Mesodermal cell (in vitro differentiated cells): ENCODE results near the gene SEMA6A. TPM values are rescaled to one million over a fixed set of nuclear protein-coding genes. Genes with fewer than 3 reads are reported as not detected.
A peak's percentile ranks its signal among the peaks of the same experiment; 100 is the strongest.

Source experiments
- H3K27ac ChIP-seq: 2 replicates; pipeline ENCODE4 v1.7.0; 2013; ENCODE audit warnings: mild to moderate bottlenecking, low read depth, low read length, moderate library complexity; ENCODE audit not compliant: severe bottlenecking
- H3K36me3 ChIP-seq: 2 replicates; pipeline ENCODE4 v1.7.1; 2013; ENCODE audit warnings: mild to moderate bottlenecking, low read length, moderate library complexity; ENCODE audit not compliant: control insufficient read depth, insufficient read depth
- H3K4me1 ChIP-seq: one replicate; pipeline ENCODE4 v1.7.1; 2013; ENCODE audit warnings: mild to moderate bottlenecking, low read length; ENCODE audit not compliant: insufficient read depth, control insufficient read depth, poor library complexity, severe bottlenecking
- H3K4me3 ChIP-seq: 2 replicates; pipeline ENCODE4 v1.7.0; 2013; ENCODE audit warnings: low read length, control low read depth, mild to moderate bottlenecking; ENCODE audit not compliant: insufficient read depth, poor library complexity, severe bottlenecking; ENCODE audit errors: extremely low read depth
- H3K9me3 ChIP-seq: 2 replicates; pipeline ENCODE4 v1.7.1; 2013; ENCODE audit warnings: mild to moderate bottlenecking, low read length, moderate library complexity; ENCODE audit not compliant: control insufficient read depth
- WGBS, 2 experiments: methylation state at CpG; one replicate each; pipeline ENCODE4 v1.1.5; 2013; ENCODE audit warnings: missing lambda C conversion rate in 2 of 2; ENCODE audit not compliant: insufficient coverage in 2 of 2; 5-methylcytosine and 5-hydroxymethylcytosine counted together
- polyA plus RNA-seq, 2 experiments: library from polyadenylated mRNA; stranded (reverse); fragments of 50-300 nt; gene quantifications; one replicate each; pipeline ENCODE4 v1.2.3, GENCODE V29; 2013

SEMA6A gene, protein sequence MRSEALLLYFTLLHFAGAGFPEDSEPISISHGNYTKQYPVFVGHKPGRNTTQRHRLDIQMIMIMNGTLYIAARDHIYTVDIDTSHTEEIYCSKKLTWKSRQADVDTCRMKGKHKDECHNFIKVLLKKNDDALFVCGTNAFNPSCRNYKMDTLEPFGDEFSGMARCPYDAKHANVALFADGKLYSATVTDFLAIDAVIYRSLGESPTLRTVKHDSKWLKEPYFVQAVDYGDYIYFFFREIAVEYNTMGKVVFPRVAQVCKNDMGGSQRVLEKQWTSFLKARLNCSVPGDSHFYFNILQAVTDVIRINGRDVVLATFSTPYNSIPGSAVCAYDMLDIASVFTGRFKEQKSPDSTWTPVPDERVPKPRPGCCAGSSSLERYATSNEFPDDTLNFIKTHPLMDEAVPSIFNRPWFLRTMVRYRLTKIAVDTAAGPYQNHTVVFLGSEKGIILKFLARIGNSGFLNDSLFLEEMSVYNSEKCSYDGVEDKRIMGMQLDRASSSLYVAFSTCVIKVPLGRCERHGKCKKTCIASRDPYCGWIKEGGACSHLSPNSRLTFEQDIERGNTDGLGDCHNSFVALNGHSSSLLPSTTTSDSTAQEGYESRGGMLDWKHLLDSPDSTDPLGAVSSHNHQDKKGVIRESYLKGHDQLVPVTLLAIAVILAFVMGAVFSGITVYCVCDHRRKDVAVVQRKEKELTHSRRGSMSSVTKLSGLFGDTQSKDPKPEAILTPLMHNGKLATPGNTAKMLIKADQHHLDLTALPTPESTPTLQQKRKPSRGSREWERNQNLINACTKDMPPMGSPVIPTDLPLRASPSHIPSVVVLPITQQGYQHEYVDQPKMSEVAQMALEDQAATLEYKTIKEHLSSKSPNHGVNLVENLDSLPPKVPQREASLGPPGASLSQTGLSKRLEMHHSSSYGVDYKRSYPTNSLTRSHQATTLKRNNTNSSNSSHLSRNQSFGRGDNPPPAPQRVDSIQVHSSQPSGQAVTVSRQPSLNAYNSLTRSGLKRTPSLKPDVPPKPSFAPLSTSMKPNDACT
- 42.2 TPM for polyA plus RNA-seq (2013, experiment 1 of 2)
- polyA plus RNA-seq (2013, experiment 2 of 2), result 44.7 TPM

DNA sequence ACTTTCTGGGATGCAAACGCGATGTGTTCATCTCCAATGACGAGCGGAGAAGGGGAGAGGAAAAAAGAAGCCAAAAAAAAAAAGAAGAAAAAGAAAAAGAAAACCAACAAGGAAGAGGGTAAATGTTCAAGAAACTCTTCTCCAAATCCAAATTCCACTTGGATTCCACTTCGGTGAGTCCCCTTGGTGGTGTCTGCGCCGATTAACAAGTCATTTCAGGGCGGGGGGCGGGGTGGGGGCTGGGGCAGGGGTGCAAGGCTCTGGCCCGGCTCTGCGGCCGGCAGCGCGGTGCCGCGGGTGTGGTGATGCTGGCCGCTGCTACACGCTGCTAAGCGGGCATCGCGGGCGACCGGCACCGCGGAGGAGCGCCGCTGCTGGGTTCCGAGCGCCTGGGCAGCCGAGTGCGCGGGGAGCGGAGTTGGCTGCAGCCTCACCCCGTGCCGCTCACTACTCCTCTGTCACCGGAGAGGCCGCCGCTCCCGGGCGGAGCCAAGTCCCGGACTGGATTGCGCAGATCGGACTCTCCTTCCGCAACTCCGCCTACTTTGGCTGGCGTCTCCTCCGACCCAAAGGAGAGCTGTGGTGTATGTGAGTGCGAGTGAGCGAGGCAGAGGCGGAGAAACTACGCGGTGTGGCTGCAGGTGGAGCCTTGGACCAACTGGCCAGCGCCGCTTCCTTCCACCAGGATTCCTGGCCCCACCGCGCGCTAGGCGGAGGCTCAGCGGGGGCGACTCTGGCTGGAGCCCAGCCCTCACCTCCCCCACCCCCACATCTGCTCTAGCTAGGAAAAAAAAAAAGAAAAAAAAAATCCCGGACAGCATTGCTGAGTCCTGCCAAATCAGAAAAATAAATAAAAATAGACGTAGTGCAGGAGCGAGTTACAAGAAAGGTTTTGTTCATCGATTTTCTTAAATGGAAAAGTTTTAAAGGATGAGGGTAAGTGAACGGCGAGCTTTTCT is at the start of gene SEMA6A:
Gene SEMA6A, minus strand, starts transcription at position 457 of the 959 bp plus-strand sequence. CDS start 69,879 bp downstream, outside the sequence.
- Histone ChIP-seq H3K4me3 (peak within 1 kb of the TSS; percentile 95), H3K9me3 (no peaks in the 10 kb centered on the region), H3K27ac (peak within 1 kb of the TSS; percentile 67), H3K36me3 (no peaks in the 10 kb centered on the region), H3K4me1 (peaks cover 14% of the 10 kb centered on the region)
- WGBS, 2 experiments, result 0% methylated on average over 29 to 31 of the region's 66 CpGs

DNA sequence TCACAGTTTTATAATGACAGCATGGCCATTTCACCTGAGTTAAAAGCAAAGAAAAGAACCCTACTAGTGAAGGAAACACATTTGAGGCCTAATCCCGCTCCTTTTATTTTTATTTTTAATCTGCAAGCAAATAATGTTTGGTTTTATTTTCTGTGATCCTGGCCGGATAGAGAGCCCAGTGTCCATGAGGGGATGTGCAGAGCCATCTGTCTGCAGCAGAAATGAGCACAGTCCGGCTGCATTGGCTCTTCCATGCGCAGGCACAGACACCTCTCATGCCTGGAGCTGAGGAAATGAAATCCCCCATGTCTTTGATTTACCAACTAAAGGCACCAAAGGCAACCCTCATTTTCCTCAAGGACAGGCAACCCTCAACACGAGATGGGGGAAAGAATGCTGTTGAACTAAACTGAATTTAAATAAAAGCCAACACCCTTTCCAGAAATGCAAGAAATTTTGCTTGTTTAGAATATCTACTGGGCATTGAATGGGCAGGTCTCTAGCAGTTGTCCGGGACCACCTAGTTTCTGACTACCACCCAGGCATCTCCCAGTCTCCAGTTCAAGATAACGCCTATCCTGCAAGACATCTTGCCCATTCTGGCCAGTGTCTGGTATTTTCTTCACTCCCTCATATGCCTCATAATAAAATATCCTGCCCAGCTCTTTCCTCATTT is 47.9 kb upstream of the SEMA6A start:
- no peaks in the 10 kb centered on the region for H3K36me3 ChIP-seq
- 88 to 100% methylated on average over 3 to 5 of the region's 7 CpGs for whole genome bisulfite sequencing, 2 experiments
- H3K27ac ChIP-seq, result no peak overlapping the region
- H3K4me3 ChIP-seq, result no peak overlapping the region
- H3K4me1 ChIP-seq, result no peaks in the 10 kb centered on the region
- no peaks in the 10 kb centered on the region for H3K9me3 ChIP-seq

DNA sequence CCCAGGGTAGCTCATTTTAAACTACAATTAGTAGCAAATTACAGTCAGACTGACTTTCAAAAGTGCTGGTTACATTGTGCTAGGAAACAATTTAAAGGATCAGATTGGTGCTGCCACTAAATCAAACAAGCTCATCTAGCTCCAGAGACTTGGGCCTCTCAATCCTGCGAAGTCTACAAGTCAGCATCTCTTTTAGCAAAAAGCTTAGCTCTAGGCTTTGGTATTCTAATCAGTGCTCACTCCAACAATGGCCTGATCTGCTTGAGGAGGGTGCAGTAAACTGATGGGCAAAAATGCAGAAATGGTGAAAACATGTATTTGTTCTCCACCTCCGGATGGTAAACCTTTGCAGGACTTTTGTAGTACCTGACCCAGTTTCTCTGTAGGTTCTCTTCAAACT is 47.0 kb upstream of the SEMA6A start:
- Histone ChIP-seq H3K36me3 (no peaks in the 10 kb centered on the region), H3K9me3 (no peaks in the 10 kb centered on the region), H3K4me3 (no peak overlapping the region), H3K4me1 (no peaks in the 10 kb centered on the region), H3K27ac (no peak overlapping the region)
- 84 to 87% methylated on average over 2 of the region's 2 CpGs for WGBS, 2 experiments

DNA sequence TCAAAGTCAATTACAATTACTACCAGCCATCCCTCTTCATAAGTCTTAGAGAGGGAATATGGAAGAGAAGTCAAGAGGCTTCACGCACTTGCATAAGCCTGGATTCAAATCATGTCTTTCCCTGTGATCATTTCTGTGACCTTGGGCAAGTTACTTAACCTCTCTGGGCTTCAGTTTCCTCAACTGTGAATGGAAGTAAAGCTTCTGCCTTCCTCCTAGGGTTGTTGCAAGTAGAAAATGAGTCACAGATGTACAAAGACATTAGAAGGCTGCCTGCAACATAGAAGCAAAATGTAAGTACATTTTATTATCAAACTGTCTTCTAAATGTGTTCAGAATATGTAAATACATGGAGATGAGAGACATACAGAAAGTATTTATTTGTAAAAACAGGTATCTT is 42.3 kb upstream of the SEMA6A start:
- H3K4me1 ChIP-seq, result no peaks in the 10 kb centered on the region
- H3K9me3 ChIP-seq, result no peaks in the 10 kb centered on the region
- no peak overlapping the region for H3K27ac ChIP-seq
- 86% methylated on average over 1 of the region's 1 CpG; no CpG with 5 or more reads in 1 of the 2 experiments for WGBS, 2 experiments
- no peaks in the 10 kb centered on the region for H3K36me3 ChIP-seq
- no peak overlapping the region for H3K4me3 ChIP-seq

DNA sequence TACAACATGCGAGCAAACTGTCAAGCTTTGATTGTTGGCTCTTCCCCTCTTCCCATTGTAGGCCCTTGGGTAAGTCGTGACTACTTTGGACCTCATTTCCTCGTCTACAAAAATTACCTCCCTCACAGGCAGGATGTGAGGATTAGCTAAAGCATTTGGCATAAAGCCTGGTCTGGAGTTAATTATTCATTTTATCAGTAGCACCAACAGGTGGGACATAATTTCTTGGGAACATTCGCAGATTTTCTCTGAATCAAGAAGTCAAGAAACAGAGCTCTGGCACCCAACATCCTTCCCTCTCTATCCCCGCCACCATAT is 39.9 kb upstream of the SEMA6A start:
- no CpG with 5 or more reads among the region's 5 CpGs for WGBS, 2 experiments
- H3K4me1 ChIP-seq, result no peaks in the 10 kb centered on the region
- no peak overlapping the region for H3K4me3 ChIP-seq
- H3K27ac ChIP-seq, result no peak overlapping the region
- no peaks in the 10 kb centered on the region for H3K36me3 ChIP-seq
- H3K9me3 ChIP-seq, result no peaks in the 10 kb centered on the region

DNA sequence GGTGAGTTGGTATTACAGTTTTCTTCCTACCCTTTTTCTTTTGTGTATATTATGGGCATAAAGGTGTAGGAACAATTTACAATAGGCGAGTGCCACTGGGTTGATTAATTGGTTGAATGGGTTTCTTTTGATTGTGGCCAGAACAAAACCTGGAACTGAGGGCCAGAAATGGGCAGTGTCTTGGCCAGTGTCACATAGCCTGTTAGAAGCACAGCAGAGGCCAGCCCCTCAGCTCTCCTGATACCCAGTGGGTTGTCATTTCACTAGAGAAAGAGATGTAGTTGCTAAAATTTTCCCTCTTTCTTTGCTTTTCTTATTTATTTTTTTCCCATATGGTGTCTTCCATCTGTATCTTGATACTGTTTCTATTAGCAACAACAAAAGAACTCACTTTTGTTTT is 38.8 kb upstream of the SEMA6A start:
- Histone ChIP-seq H3K9me3 (no peaks in the 10 kb centered on the region), H3K27ac (no peak overlapping the region), H3K4me3 (no peak overlapping the region), H3K36me3 (no peaks in the 10 kb centered on the region), H3K4me1 (no peaks in the 10 kb centered on the region)
- WGBS, 2 experiments, result 100% methylated on average over 1 of the region's 1 CpG; no CpG with 5 or more reads in 1 of the 2 experiments

DNA sequence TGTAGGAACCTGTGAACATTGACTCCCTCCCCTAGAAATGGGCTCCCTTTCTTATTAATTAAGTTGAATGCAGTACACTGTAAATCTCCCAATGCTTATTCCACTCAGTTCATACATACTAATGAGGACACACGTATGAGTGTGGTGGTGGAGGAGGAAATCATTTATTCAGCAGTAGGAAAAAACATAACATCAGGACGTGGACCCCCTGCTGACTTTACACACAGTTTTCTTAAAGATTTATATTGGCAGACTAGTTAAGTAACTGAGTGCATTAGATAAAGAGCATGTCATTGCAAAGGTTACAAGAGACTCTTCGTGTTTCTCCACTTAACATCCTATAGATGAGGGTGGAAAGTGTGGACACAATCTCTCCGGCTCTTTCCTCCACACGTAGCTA is 37.8 kb upstream of the SEMA6A start:
- H3K9me3 ChIP-seq, result peaks cover 3% of the 10 kb centered on the region
- no peak overlapping the region for H3K4me3 ChIP-seq
- no peaks in the 10 kb centered on the region for H3K4me1 ChIP-seq
- H3K36me3 ChIP-seq, result no peaks in the 10 kb centered on the region
- no peak overlapping the region for H3K27ac ChIP-seq
- WGBS, 2 experiments, result no CpG with 5 or more reads among the region's 5 CpGs

DNA sequence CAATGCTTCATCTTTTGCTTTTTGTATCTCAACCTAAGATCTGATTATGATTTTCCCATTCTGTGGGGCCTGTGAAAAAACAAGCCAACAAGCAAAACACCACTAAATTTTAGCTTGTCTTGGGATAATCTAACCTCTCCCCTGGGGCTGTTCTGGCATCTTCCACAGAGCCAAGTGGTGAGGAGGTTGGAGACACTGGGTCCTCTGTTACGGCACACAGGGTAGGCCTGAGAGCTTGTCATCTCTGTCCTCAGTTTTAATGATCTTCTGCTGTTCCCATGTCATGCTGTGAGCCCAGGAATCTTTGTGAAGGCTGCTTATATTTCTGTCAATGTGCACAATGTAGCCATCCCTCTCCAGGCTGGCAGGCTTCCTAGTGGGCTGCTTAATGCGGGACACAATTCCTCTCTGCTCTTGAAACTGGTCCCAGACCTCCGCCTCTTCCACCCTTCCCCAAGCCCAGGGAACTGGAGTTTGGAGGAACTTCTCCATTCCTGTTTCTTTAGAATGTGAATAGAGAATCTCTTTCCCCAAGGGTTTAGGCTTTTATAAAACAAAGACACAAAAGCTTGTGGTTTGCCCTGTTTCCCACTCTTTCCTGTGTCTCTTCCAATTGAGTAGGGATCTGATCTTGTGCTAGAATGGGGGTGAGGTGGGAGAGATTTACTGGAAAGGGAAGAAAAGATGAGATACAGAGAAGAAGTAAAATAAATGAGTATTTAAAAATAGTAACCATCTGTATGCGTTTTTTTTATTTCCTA is 30.9 kb upstream of the SEMA6A start:
- 73 to 91% methylated on average over 1 to 2 of the region's 4 CpGs for WGBS, 2 experiments
- H3K4me1 ChIP-seq, result no peaks in the 10 kb centered on the region
- H3K4me3 ChIP-seq, result no peak overlapping the region
- H3K9me3 ChIP-seq, result peaks cover 4% of the 10 kb centered on the region
- H3K36me3 ChIP-seq, result no peaks in the 10 kb centered on the region
- H3K27ac ChIP-seq, result no peak overlapping the region

DNA sequence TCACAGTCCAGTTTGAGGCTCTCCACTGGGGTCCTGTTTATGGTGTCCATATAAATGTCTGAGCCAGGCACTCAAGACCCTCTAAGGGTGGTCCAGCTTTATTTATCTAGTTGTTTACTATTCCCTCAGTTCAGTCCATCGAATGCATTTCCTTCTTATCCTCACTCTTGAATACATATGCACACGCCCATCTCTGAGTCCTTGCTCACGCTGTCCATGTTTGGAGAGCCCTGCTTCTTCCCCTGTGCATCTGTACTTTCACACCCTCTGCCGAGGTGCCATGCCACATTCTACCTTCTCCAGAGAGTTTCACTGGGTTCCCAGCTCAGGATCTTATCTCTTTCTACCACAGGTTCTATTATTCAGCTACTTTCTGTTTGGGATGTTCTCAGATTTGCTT is 30.2 kb upstream of the SEMA6A start:
- H3K9me3 ChIP-seq, result peaks cover 4% of the 10 kb centered on the region
- WGBS, 2 experiments, result 88 to 100% methylated on average over 4 of the region's 4 CpGs

More for the DNA sequence above, 30.2 kb upstream of the SEMA6A start:
- Histone ChIP-seq H3K4me3 (no peak overlapping the region), H3K4me1 (no peaks in the 10 kb centered on the region), H3K27ac (no peak overlapping the region), H3K36me3 (no peaks in the 10 kb centered on the region)
